ENCODE data around the gene PPP1R16B. TPM values are rescaled to one million over a fixed set of nuclear protein-coding genes. Genes with fewer than 3 reads are reported as not detected.

PPP1R16B gene
- total and polyA plus RNA-seq, 10 of the 15 experiments (the other 5 are each of a cell fraction or from before 2014, with no cell fraction given) = 13.4 to 90.2 (median 66.7) TPM

DNA sequence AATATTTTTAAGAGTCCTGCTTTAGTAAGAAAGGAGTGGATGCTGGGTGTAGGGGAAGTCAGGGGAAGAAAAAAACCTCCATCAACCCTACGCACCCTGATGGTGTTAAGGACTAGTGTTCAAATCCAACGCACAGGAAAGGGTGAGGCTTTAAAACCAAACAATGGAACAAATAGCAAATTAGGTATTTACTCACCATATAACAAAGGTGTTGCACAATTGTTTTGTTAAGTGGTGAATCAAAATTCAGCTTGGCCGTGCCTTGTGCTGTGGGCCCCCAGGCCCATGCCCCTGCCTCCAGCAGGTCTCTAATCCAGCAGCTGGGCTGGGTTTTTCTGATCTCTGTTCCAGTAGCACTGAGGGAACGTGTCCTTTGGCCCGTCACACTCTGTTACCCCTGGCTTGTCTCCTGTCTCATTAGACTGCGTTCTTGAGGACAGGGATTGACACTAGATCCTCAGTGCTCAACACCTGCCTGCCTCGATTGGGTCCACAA lies 132.5 kb downstream of the PPP1R16B start:
- no peak overlapping the region for H3K4me2 ChIP-seq (ENCODE audit: control insufficient read depth, insufficient read depth)
- 75% methylated on average over 7 of the region's 7 CpGs for WGBS (ENCODE audit: insufficient coverage, insufficient replicate concordance, low lambda C conversion rate, missing lambda C conversion rate)
- no TSS peak for BruUV-seq (replicated peaks)
- TF ChIP-seq CBX3 (IDR thresholded peaks at IDR 0.05; ENCODE audit: borderline replicate concordance, low read depth) (no peak), ZNF274 (IDR thresholded peaks at IDR 0.05; ENCODE audit: insufficient read depth, insufficient read length) (no peak)
- no peak overlapping the region for H3K27ac ChIP-seq (ENCODE audit: control insufficient read depth, insufficient read depth)
- ChIA-PET SMC1A (ENCODE audit: uncharacterized antibody, unreplicated experiment) (interaction anchor here (0.7 kb wide), 1 partner anchor 57 kb away, joined by 3 read pairs; no protein-coding TSS in a partner anchor), POLR2A (interaction anchor here (0.5 kb wide), 1 partner anchor 46 kb away, joined by 3 read pairs; no protein-coding TSS in a partner anchor), RAD21 (ENCODE audit: unreplicated experiment) (no interaction called here), CTCF (interaction anchor here (0.6 kb wide), 1 partner anchor 101 kb away, joined by 4 read pairs; no protein-coding TSS in a partner anchor)
- no peaks in the 10 kb centered on the region; the same call in 1 of the 2 replicates for H3K4me1 ChIP-seq (ENCODE audit: control insufficient read depth, insufficient read depth, low read length)
- peaks cover 66% of the 10 kb centered on the region for H3K79me2 ChIP-seq (ENCODE audit: control insufficient read depth, insufficient read depth, low read length)
- H3K36me3 ChIP-seq (ENCODE audit: control insufficient read depth in 2 of 2, insufficient read depth in 2 of 2, low read length in 1 of 2) = peaks cover 25 to 34% of the 10 kb centered on the region in 2 experiments
- H3K27me3 ChIP-seq (replicated peaks in 1 of 2; ENCODE audit: control insufficient read depth in 2 of 2, insufficient read depth in 2 of 2, low read length in 1 of 2) = no peaks in the 10 kb centered on the region
- intact Hi-C loops (cut with micrococcal nuclease; ENCODE audit: unreplicated experiment) (no loop called here), in situ Hi-C loops (cut with MboI) (no loop called here)
- no peak overlapping the region for H2AFZ ChIP-seq (ENCODE audit: control insufficient read depth, low read depth, low read length)
- DNase-seq (ENCODE audit: low read depth, low spot score) (no peak), ATAC-seq (no peak), FAIRE-seq (no peak)
- H3K4me3 ChIP-seq = no peak overlapping the region
- no peak overlapping the region for H3K9ac ChIP-seq (ENCODE audit: control insufficient read depth, insufficient read depth, low read length)
- H4K20me1 ChIP-seq (ENCODE audit: control insufficient read depth, insufficient read depth) = no peaks in the 10 kb centered on the region
- H3K9me3 ChIP-seq (replicated peaks; ENCODE audit: control insufficient read depth, insufficient read depth, low read length) = no peaks in the 10 kb centered on the region

DNA sequence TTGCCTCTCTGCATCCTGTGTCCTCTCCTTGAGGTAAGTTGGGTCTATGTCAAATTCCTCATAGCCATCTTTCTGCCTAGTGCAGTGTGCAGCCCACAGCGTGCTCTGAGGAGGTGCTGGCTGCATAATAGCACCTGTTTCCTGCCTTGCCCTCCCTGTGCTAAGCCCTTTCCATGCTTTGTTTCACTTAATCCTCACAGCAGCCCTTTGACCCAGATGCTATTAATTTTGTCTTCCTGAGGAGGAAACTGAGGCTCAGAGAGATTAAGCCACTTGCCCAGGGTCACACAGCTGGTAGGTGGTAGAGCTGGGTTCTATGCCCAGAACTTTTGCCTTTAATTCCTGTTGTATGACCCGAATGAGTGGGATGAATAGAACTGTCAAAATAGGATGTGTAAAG lies 134.2 kb downstream of the PPP1R16B start:
- no TSS peak for BruUV-seq (replicated peaks)
- in situ Hi-C loops (cut with MboI) (no loop called here), intact Hi-C loops (cut with micrococcal nuclease; ENCODE audit: unreplicated experiment) (no loop called here)
- ChIA-PET POLR2A (no interaction called here), SMC1A (ENCODE audit: uncharacterized antibody, unreplicated experiment) (no interaction called here), CTCF (no interaction called here), RAD21 (ENCODE audit: unreplicated experiment) (no interaction called here)
- peaks cover 28 to 43% of the 10 kb centered on the region in 2 experiments for H3K36me3 ChIP-seq (ENCODE audit: control insufficient read depth in 2 of 2, insufficient read depth in 2 of 2, low read length in 1 of 2)
- no peak overlapping the region for H3K9ac ChIP-seq (ENCODE audit: control insufficient read depth, insufficient read depth, low read length)
- DNase-seq (ENCODE audit: low read depth, low spot score) = no peak
- H3K27me3 ChIP-seq (replicated peaks in 1 of 2; ENCODE audit: control insufficient read depth in 2 of 2, insufficient read depth in 2 of 2, low read length in 1 of 2) = no peaks in the 10 kb centered on the region
- no peak for TF ChIP-seq RCOR1 (conservative IDR thresholded peaks at IDR 0.05; ENCODE audit: low read depth, low read length)
- no peak for TF ChIP-seq SUPT20H (IDR thresholded peaks at IDR 0.05; ENCODE audit: borderline replicate concordance, control insufficient read depth, low read depth, low read length)
- TF ChIP-seq MTA2 (IDR thresholded peaks at IDR 0.05; ENCODE audit: low read depth) = no peak
- no peak for TF ChIP-seq SMC3 (IDR thresholded peaks at IDR 0.05; ENCODE audit: borderline replicate concordance, low read length)
- TF ChIP-seq HDGF (IDR thresholded peaks at IDR 0.05) = no peak
- no peak for TF ChIP-seq KLF5 (IDR thresholded peaks at IDR 0.05; ENCODE audit: partially characterized antibody)
- TF ChIP-seq EP300 (IDR thresholded peaks at IDR 0.05; ENCODE audit: borderline replicate concordance in 1 of 2, control insufficient read depth in 1 of 2, low read depth in 2 of 2, low read length in 2 of 2) = no peak
- TF ChIP-seq, protein P1, sequence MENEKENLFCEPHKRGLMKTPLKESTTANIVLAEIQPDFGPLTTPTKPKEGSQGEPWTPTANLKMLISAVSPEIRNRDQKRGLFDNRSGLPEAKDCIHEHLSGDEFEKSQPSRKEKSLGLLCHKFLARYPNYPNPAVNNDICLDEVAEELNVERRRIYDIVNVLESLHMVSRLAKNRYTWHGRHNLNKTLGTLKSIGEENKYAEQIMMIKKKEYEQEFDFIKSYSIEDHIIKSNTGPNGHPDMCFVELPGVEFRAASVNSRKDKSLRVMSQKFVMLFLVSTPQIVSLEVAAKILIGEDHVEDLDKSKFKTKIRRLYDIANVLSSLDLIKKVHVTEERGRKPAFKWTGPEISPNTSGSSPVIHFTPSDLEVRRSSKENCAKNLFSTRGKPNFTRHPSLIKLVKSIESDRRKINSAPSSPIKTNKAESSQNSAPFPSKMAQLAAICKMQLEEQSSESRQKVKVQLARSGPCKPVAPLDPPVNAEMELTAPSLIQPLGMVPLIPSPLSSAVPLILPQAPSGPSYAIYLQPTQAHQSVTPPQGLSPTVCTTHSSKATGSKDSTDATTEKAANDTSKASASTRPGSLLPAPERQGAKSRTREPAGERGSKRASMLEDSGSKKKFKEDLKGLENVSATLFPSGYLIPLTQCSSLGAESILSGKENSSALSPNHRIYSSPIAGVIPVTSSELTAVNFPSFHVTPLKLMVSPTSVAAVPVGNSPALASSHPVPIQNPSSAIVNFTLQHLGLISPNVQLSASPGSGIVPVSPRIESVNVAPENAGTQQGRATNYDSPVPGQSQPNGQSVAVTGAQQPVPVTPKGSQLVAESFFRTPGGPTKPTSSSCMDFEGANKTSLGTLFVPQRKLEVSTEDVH (IDR thresholded peaks at IDR 0.05; ENCODE audit: low read depth, partially characterized antibody) = no peak
- TF ChIP-seq, protein P2, sequence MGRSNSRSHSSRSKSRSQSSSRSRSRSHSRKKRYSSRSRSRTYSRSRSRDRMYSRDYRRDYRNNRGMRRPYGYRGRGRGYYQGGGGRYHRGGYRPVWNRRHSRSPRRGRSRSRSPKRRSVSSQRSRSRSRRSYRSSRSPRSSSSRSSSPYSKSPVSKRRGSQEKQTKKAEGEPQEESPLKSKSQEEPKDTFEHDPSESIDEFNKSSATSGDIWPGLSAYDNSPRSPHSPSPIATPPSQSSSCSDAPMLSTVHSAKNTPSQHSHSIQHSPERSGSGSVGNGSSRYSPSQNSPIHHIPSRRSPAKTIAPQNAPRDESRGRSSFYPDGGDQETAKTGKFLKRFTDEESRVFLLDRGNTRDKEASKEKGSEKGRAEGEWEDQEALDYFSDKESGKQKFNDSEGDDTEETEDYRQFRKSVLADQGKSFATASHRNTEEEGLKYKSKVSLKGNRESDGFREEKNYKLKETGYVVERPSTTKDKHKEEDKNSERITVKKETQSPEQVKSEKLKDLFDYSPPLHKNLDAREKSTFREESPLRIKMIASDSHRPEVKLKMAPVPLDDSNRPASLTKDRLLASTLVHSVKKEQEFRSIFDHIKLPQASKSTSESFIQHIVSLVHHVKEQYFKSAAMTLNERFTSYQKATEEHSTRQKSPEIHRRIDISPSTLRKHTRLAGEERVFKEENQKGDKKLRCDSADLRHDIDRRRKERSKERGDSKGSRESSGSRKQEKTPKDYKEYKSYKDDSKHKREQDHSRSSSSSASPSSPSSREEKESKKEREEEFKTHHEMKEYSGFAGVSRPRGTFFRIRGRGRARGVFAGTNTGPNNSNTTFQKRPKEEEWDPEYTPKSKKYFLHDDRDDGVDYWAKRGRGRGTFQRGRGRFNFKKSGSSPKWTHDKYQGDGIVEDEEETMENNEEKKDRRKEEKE (IDR thresholded peaks at IDR 0.05) = no peak
- TF ChIP-seq PML (IDR thresholded peaks at IDR 0.05; ENCODE audit: low read length) = no peak
- H3K9me3 ChIP-seq (replicated peaks; ENCODE audit: control insufficient read depth, insufficient read depth, low read length) = no peaks in the 10 kb centered on the region
- H2AFZ ChIP-seq (ENCODE audit: control insufficient read depth, low read depth, low read length) = no peak overlapping the region
- no peak for ATAC-seq
- H3K4me3 ChIP-seq = no peak overlapping the region
- H3K79me2 ChIP-seq (ENCODE audit: control insufficient read depth, insufficient read depth, low read length) = peaks cover 50% of the 10 kb centered on the region
- WGBS (ENCODE audit: insufficient coverage, insufficient replicate concordance, low lambda C conversion rate, missing lambda C conversion rate) = 67% methylated on average over 2 of the region's 2 CpGs
- H3K4me1 ChIP-seq (ENCODE audit: control insufficient read depth, insufficient read depth, low read length) = no peaks in the 10 kb centered on the region; the same call in 1 of the 2 replicates
- H3K27ac ChIP-seq (ENCODE audit: control insufficient read depth, insufficient read depth) = no peak overlapping the region
- no peak for FAIRE-seq
- H4K20me1 ChIP-seq (ENCODE audit: control insufficient read depth, insufficient read depth) = no peaks in the 10 kb centered on the region
- H3K4me2 ChIP-seq (ENCODE audit: control insufficient read depth, insufficient read depth) = no peak overlapping the region

All from GM12878 (cell line).